ENCODE data around the gene LRRTM4. TPM values are rescaled to one million over a fixed set of nuclear protein-coding genes. Genes with fewer than 3 reads are reported as not detected.

Gene LRRTM4
- total and polyA plus RNA-seq, 2 experiments from 2014 or later = 4.5 to 15.4 TPM

DNA sequence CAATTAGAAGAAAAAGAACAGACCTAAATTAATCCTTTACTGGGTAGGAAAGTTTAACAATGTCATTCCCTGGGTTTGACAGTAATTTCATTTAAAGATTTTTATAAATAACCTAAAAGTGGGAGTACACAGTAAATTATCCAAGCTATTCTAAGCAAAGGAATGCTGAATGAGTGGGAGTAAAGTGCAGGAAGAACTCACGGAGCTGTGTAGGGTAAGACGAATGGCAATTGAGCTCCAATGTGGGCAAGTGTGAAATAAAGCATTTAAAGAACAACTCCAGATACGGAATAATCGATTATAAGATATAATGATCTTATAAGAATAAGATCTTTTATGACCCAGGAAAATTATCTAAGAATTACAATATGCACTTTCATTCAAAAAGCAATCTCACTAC is 93.2 kb downstream of the LRRTM4 start:
- no peak for TF ChIP-seq STAT1 (IDR thresholded peaks at IDR 0.05; ENCODE audit: unreplicated experiment)
- TF ChIP-seq REST (IDR thresholded peaks at IDR 0.05; ENCODE audit: unreplicated experiment) = no peak
- TF ChIP-seq ZNF331 (CRISPR knock-in tag; IDR thresholded peaks at IDR 0.05; ENCODE audit: low read depth) = no peak
- no peak for TF ChIP-seq JUNB (IDR thresholded peaks at IDR 0.05; ENCODE audit: unreplicated experiment)
- no peak for TF ChIP-seq CREB1 (CRISPR knock-in tag; IDR thresholded peaks at IDR 0.05; ENCODE audit: low read depth)
- TF ChIP-seq EZH2phosphoT487 (IDR thresholded peaks at IDR 0.05; ENCODE audit: unreplicated experiment) = no peak
- no peak for TF ChIP-seq NANOG (IDR thresholded peaks at IDR 0.05; ENCODE audit: borderline replicate concordance)
- TF ChIP-seq ZNF114 (CRISPR knock-in tag; IDR thresholded peaks at IDR 0.05) = no peak
- no peak for TF ChIP-seq EZH2 (IDR thresholded peaks at IDR 0.05; ENCODE audit: low read depth, unreplicated experiment)
- TF ChIP-seq ETS1 (IDR thresholded peaks at IDR 0.05) = no peak
- TF ChIP-seq, protein P1, sequence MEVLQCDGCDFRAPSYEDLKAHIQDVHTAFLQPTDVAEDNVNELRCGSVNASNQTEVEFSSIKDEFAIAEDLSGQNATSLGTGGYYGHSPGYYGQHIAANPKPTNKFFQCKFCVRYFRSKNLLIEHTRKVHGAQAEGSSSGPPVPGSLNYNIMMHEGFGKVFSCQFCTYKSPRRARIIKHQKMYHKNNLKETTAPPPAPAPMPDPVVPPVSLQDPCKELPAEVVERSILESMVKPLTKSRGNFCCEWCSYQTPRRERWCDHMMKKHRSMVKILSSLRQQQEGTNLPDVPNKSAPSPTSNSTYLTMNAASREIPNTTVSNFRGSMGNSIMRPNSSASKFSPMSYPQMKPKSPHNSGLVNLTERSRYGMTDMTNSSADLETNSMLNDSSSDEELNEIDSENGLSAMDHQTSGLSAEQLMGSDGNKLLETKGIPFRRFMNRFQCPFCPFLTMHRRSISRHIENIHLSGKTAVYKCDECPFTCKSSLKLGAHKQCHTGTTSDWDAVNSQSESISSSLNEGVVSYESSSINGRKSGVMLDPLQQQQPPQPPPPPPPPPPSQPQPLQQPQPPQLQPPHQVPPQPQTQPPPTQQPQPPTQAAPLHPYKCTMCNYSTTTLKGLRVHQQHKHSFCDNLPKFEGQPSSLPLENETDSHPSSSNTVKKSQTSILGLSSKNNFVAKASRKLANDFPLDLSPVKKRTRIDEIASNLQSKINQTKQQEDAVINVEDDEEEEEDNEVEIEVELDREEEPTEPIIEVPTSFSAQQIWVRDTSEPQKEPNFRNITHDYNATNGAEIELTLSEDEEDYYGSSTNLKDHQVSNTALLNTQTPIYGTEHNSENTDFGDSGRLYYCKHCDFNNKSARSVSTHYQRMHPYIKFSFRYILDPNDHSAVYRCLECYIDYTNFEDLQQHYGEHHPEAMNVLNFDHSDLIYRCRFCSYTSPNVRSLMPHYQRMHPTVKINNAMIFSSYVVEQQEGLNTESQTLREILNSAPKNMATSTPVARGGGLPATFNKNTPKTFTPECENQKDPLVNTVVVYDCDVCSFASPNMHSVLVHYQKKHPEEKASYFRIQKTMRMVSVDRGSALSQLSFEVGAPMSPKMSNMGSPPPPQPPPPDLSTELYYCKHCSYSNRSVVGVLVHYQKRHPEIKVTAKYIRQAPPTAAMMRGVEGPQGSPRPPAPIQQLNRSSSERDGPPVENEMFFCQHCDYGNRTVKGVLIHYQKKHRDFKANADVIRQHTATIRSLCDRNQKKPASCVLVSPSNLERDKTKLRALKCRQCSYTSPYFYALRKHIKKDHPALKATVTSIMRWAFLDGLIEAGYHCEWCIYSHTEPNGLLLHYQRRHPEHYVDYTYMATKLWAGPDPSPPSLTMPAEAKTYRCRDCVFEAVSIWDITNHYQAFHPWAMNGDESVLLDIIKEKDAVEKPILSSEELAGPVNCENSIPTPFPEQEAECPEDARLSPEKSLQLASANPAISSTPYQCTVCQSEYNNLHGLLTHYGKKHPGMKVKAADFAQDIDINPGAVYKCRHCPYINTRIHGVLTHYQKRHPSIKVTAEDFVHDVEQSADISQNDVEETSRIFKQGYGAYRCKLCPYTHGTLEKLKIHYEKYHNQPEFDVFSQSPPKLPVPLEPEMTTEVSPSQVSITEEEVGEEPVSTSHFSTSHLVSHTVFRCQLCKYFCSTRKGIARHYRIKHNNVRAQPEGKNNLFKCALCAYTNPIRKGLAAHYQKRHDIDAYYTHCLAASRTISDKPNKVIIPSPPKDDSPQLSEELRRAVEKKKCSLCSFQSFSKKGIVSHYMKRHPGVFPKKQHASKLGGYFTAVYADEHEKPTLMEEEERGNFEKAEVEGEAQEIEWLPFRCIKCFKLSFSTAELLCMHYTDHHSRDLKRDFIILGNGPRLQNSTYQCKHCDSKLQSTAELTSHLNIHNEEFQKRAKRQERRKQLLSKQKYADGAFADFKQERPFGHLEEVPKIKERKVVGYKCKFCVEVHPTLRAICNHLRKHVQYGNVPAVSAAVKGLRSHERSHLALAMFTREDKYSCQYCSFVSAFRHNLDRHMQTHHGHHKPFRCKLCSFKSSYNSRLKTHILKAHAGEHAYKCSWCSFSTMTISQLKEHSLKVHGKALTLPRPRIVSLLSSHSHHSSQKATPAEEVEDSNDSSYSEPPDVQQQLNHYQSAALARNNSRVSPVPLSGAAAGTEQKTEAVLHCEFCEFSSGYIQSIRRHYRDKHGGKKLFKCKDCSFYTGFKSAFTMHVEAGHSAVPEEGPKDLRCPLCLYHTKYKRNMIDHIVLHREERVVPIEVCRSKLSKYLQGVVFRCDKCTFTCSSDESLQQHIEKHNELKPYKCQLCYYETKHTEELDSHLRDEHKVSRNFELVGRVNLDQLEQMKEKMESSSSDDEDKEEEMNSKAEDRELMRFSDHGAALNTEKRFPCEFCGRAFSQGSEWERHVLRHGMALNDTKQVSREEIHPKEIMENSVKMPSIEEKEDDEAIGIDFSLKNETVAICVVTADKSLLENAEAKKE (CRISPR knock-in tag; IDR thresholded peaks at IDR 0.05) = no peak
- TF ChIP-seq, protein P2, sequence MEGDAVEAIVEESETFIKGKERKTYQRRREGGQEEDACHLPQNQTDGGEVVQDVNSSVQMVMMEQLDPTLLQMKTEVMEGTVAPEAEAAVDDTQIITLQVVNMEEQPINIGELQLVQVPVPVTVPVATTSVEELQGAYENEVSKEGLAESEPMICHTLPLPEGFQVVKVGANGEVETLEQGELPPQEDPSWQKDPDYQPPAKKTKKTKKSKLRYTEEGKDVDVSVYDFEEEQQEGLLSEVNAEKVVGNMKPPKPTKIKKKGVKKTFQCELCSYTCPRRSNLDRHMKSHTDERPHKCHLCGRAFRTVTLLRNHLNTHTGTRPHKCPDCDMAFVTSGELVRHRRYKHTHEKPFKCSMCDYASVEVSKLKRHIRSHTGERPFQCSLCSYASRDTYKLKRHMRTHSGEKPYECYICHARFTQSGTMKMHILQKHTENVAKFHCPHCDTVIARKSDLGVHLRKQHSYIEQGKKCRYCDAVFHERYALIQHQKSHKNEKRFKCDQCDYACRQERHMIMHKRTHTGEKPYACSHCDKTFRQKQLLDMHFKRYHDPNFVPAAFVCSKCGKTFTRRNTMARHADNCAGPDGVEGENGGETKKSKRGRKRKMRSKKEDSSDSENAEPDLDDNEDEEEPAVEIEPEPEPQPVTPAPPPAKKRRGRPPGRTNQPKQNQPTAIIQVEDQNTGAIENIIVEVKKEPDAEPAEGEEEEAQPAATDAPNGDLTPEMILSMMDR (conservative IDR thresholded peaks at IDR 0.05; ENCODE audit: low read depth in 2 of 2) = no peak
- TF ChIP-seq POLR2AphosphoS5 (IDR thresholded peaks at IDR 0.05; ENCODE audit: low read depth) = no peak
- H3K9me3 Mint-ChIP-seq = no peaks in the 10 kb centered on the region; the same call in 2 of the 3 replicates
- Histone ChIP-seq H3K27ac (ENCODE audit: low read depth) (no peak overlapping the region), H3K27me3 (ENCODE audit: insufficient read depth) (no peaks in the 10 kb centered on the region), H4K20me1 (replicated peaks; ENCODE audit: insufficient read depth) (no peaks in the 10 kb centered on the region), H3K4me3 (no peak overlapping the region), H3K9me2 (ENCODE audit: insufficient read depth) (no peaks in the 10 kb centered on the region), H2AFZ (no peak overlapping the region), H3K4me2 (no peak overlapping the region), H3F3A (replicated peaks; ENCODE audit: low read depth) (no peaks in the 10 kb centered on the region), H3K36me3 (ENCODE audit: insufficient read depth) (no peaks in the 10 kb centered on the region), H3K4me1 (ENCODE audit: insufficient read depth) (no peaks in the 10 kb centered on the region), H3K79me2 (replicated peaks; ENCODE audit: insufficient read depth) (no peaks in the 10 kb centered on the region)
- no peak for ATAC-seq
- H3K27ac Mint-ChIP-seq = no peak overlapping the region
- no peak for DNase-seq (ENCODE audit: low spot score)
- H3K4me3 Mint-ChIP-seq = no peak overlapping the region
- no peaks in the 10 kb centered on the region; the same call in 2 of the 3 replicates for H3K36me3 Mint-ChIP-seq (ENCODE audit: low read depth)
- no peaks in the 10 kb centered on the region for H3K4me1 Mint-ChIP-seq
- no peaks in the 10 kb centered on the region for H3K27me3 Mint-ChIP-seq (ENCODE audit: insufficient read depth, low read depth, poor library complexity)
